ENCODE data around the gene SMPD1. TPM values are rescaled to one million over a fixed set of nuclear protein-coding genes. Genes with fewer than 3 reads are reported as not detected.

Gene SMPD1
- 14.0 TPM for total RNA-seq (2013)
- polyA plus RNA-seq (10 to 100 TPM in 1 of 3 donors, 1 to 10 TPM in 2; 4.2 to 22.6 (median 4.9) TPM), polyA minus RNA-seq (10.5 and 17.7 TPM in 2 replicates), total RNA-seq (4.2 to 16.3 (median 7.5) reads per million in 11 experiments)

- DNase-seq: peak; percentile 92 to 94 (median 93)
- Histone ChIP-seq H3K4me2 (replicated peaks; ENCODE audit: extremely low read depth, low read length, poor library complexity, severe bottlenecking) (peak within 1 kb of the TSS; percentile 94), H3K4me3 (replicated peaks in 1 of 3; ENCODE audit: low read depth in 2 of 3, low read length in 3 of 3) (peak within 1 kb of the TSS; percentile 62 to 91 (median 70)), H2AFZ (ENCODE audit: insufficient read depth, low read depth, low read length, poor library complexity, severe bottlenecking) (peak within 1 kb of the TSS; percentile 93), H3K9me3 (replicated peaks in 1 of 2; ENCODE audit: control insufficient read depth in 1 of 2, insufficient read depth in 1 of 2, low read length in 2 of 2) (no peaks in the 10 kb centered on the region), H4K20me1 (ENCODE audit: insufficient read depth, low read length) (no peaks in the 10 kb centered on the region), H3K27ac (ENCODE audit: low read depth in 1 of 2, low read length in 2 of 2) (peak within 1 kb of the TSS; percentile 76 to 93), H3K9ac (ENCODE audit: insufficient read depth, low read length, poor library complexity, severe bottlenecking) (peak within 1 kb of the TSS; percentile 90), H3K4me1 (ENCODE audit: control insufficient read depth in 1 of 2, insufficient read depth in 2 of 2, low read length in 2 of 2) (peaks cover 15 to 19% of the 10 kb centered on the region in 2 donors), H3K27me3 (ENCODE audit: control insufficient read depth in 2 of 2, insufficient read depth in 2 of 2, low read length in 2 of 2) (no peaks in the 10 kb centered on the region), H3K36me3 (replicated peaks in 1 of 2; ENCODE audit: control insufficient read depth in 1 of 2, insufficient read depth in 2 of 2, low read length in 2 of 2) (peaks cover 8 to 22% of the 10 kb centered on the region in 2 donors), H3K79me2 (ENCODE audit: insufficient read depth, low read length) (peaks cover 10% of the 10 kb centered on the region)
- Mint-ChIP-seq H3K9me3 (peaks cover 0 to 2% (median 0%) of the 10 kb centered on the region in 7 donors), H3K4me1 (peaks cover 35% of the 10 kb centered on the region), H3K27ac (peak within 1 kb of the TSS; percentile 94 to 99 (median 97)), H3K27me3 (ENCODE audit: low read depth in 3 of 3) (peaks cover 0 to 2% (median 0%) of the 10 kb centered on the region in 3 donors), H3K4me3 (peak within 1 kb of the TSS; percentile 87 to 97), H3K36me3 (peaks cover 24 to 36% of the 10 kb centered on the region in 2 donors)
- no peak for TF ChIP-seq CTCF (IDR thresholded peaks at IDR 0.05)
- intact Hi-C loops (cut with micrococcal nuclease): loop anchor here (2.0 to 5.0 kb wide), 3 partner anchors 91 to 222 kb away; partner anchors contain the start of genes ARFIP2 (in 2 of the 2), TIMM10B (in 2 of the 2) and TAF10 (in 1 of the 2)
- WGBS (ENCODE audit: insufficient coverage): under 1% methylated on average over 52 of the region's 63 CpGs
Observed at GRCh38 chr11:6389905-6390717, at the start of gene SMPD1. Gene SMPD1, plus strand, starts transcription at chr11:6390474. Its CDS starts 125 bp downstream, at chr11:6390599.

GRCh38 chr11:6345366-6345765 is 44.9 kb upstream of the SMPD1 start:
- H3K4me3 Mint-ChIP-seq: no peak overlapping the region
- no peak overlapping the region for H3K9ac ChIP-seq (ENCODE audit: insufficient read depth, low read length, poor library complexity, severe bottlenecking)
- no peak for DNase-seq
- H3K36me3 ChIP-seq (replicated peaks in 1 of 2; ENCODE audit: control insufficient read depth in 1 of 2, insufficient read depth in 2 of 2, low read length in 2 of 2): no peaks in the 10 kb centered on the region
- no peaks in the 10 kb centered on the region for H3K9me3 Mint-ChIP-seq
- WGBS (ENCODE audit: insufficient coverage): no CpG with 5 or more reads among the region's 1 CpG
- no peak overlapping the region for H3K4me2 ChIP-seq (replicated peaks; ENCODE audit: extremely low read depth, low read length, poor library complexity, severe bottlenecking)
- peaks cover 6 to 13% (median 8%) of the 10 kb centered on the region in 3 donors for H3K27me3 Mint-ChIP-seq (ENCODE audit: low read depth in 3 of 3)
- no peak overlapping the region for H3K4me3 ChIP-seq (replicated peaks in 1 of 3; ENCODE audit: low read depth in 2 of 3, low read length in 3 of 3)
- H4K20me1 ChIP-seq (ENCODE audit: insufficient read depth, low read length): no peaks in the 10 kb centered on the region
- no peaks in the 10 kb centered on the region for H3K4me1 ChIP-seq (ENCODE audit: control insufficient read depth in 1 of 2, insufficient read depth in 2 of 2, low read length in 2 of 2)
- no peaks in the 10 kb centered on the region for H3K27me3 ChIP-seq (ENCODE audit: control insufficient read depth in 2 of 2, insufficient read depth in 2 of 2, low read length in 2 of 2)
- H3K9me3 ChIP-seq (replicated peaks in 1 of 2; ENCODE audit: control insufficient read depth in 1 of 2, insufficient read depth in 1 of 2, low read length in 2 of 2): no peaks in the 10 kb centered on the region
- TF ChIP-seq CTCF (IDR thresholded peaks at IDR 0.05): no peak
- intact Hi-C loops (cut with micrococcal nuclease): no loop called here
- H3K79me2 ChIP-seq (ENCODE audit: insufficient read depth, low read length): no peaks in the 10 kb centered on the region
- no peak overlapping the region for H3K27ac Mint-ChIP-seq
- no peaks in the 10 kb centered on the region for H3K36me3 Mint-ChIP-seq
- H2AFZ ChIP-seq (ENCODE audit: insufficient read depth, low read depth, low read length, poor library complexity, severe bottlenecking): no peak overlapping the region
- peaks cover 7% of the 10 kb centered on the region for H3K4me1 Mint-ChIP-seq
- no peak overlapping the region for H3K27ac ChIP-seq (ENCODE audit: low read depth in 1 of 2, low read length in 2 of 2)

Data from CD14-positive monocyte (primary cell).